Measurements from ENCODE around the gene PPIL6. TPM values are rescaled to one million over a fixed set of nuclear protein-coding genes. Genes with fewer than 3 reads are reported as not detected.
"Not testable (repeated sequence)": the region's sequence is repeated elsewhere in the genome, so short reads cannot be mapped to it uniquely, and the experiment has no call there.

Gene PPIL6
- total RNA-seq, 2 donors from 2014 or later = 3.1 TPM; not detected in 1

DNA sequence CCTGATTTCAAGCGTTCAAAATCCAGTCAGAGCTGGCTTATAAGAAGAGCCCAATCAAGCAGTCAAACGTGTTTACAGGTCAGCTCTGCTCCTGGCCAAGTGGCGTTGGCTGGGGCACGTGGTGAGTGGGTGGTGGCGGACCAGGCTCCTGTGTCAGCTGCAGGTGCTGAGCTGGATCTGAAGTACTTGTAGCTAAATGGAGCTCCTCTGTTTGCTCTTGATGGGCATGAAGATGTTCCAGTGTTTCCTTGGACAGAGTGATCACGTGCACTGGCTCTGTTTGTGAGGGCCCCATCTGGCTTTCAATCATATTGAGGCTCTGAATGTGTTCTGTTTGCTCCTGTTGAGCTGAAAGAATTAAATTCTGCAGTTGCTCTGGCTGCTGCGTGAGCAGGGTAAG, 25.3 kb upstream of the PPIL6 start:
- Histone ChIP-seq H3K27ac (peak overlapping the region in 3 of 4 donors; percentile 30 to 42 (median 38)), H3K27me3 (no peaks in the 10 kb centered on the region), H3K4me1 (peaks cover 11% of the 10 kb centered on the region), H3K9me3 (no peaks in the 10 kb centered on the region), H3K36me3 (replicated peaks in 1 of 2; ENCODE audit: insufficient read depth in 1 of 2, low read depth in 2 of 2) (peaks cover 0 to 2% of the 10 kb centered on the region in 2 donors), H3K4me3 (no peak overlapping the region)
- peak; percentile 45 to 77 (median 64) for DNase-seq
- intact Hi-C loops (cut with DNase I) = no loop called here
- peak; percentile 77 for ATAC-seq
- WGBS, 2 donors = 47 to 49% methylated on average over 7 of the region's 7 CpGs
- TF ChIP-seq, protein P1, sequence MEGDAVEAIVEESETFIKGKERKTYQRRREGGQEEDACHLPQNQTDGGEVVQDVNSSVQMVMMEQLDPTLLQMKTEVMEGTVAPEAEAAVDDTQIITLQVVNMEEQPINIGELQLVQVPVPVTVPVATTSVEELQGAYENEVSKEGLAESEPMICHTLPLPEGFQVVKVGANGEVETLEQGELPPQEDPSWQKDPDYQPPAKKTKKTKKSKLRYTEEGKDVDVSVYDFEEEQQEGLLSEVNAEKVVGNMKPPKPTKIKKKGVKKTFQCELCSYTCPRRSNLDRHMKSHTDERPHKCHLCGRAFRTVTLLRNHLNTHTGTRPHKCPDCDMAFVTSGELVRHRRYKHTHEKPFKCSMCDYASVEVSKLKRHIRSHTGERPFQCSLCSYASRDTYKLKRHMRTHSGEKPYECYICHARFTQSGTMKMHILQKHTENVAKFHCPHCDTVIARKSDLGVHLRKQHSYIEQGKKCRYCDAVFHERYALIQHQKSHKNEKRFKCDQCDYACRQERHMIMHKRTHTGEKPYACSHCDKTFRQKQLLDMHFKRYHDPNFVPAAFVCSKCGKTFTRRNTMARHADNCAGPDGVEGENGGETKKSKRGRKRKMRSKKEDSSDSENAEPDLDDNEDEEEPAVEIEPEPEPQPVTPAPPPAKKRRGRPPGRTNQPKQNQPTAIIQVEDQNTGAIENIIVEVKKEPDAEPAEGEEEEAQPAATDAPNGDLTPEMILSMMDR (IDR thresholded peaks at IDR 0.05) = no peak
- TF ChIP-seq POLR2A (IDR thresholded peaks at IDR 0.05) = no peak

DNA sequence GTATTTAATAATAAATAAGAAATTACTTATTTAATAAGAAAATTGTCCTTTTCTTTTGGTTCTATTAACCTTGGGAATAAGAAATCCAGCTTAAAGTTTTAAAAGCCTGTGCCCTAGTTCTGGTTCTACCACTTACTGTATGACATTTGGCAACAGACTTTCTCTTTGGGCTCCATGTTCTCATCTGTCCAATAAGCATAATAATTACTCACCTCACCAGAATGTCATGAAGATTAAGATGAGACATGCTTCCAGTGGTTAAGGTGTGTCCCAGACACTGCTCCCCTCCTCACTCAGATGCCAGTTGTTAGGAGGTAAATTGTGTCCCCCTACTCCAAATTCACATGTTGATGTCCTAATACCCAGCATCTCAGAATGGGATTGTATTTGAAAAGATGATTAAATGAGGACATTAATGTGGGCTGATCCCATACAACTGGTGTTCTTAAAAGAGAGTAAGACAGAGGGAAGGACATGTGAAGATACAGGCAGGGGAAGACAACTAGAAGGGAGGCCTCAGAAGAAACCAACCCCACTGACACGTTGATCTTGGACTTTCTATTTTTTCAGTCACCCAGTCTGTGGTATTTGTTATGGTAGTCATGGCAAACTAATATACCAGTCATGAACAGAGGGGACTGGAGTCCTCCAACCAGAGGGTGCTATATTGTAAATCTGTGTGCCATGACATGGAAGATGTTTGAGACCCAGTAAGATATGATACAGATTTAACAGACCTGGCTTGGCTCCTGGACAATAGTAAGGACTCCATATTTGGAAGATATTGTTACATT, 21.5 kb upstream of the PPIL6 start:
- Histone ChIP-seq H3K27me3 (no peaks in the 10 kb centered on the region), H3K27ac (no peak overlapping the region), H3K4me1 (peaks cover 11% of the 10 kb centered on the region), H3K9me3 (no peaks in the 10 kb centered on the region), H3K36me3 (replicated peaks in 1 of 2; ENCODE audit: insufficient read depth in 1 of 2, low read depth in 2 of 2) (peaks cover 0 to 2% of the 10 kb centered on the region in 2 donors), H3K4me3 (no peak overlapping the region)
- intact Hi-C loops (cut with DNase I) = no loop called here
- DNase-seq = no peak
- TF ChIP-seq, protein P1 (IDR thresholded peaks at IDR 0.05) = no peak
- no peak for TF ChIP-seq POLR2A (IDR thresholded peaks at IDR 0.05)
- 76 to 78% methylated on average over 1 of the region's 1 CpG for WGBS, 2 donors
- ATAC-seq = no peak

DNA sequence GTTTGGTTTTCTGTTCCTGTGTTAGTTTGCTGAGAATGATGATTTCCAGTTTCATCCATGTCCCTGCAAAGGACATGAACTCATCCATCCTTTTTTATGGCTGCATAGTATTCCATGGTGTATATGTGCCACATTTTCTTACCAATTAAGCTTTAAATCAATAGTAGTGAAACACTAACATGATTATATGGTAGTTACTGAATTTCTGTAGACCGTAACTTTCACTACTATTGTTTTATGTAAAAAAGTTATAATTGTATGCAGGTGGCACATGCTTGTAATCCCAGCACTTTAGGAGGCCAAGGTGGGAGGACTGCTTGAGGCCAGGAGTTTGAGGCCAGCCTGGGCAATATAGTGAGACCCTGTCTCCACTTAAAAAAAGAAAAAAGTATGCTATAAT, 20.8 kb upstream of the PPIL6 start:
- H3K27me3 ChIP-seq; H3K4me3 ChIP-seq; H3K9me3 ChIP-seq; intact Hi-C loops (cut with DNase I); DNase-seq; ATAC-seq; H3K27ac ChIP-seq; H3K36me3 ChIP-seq (replicated peaks in 1 of 2; ENCODE audit: insufficient read depth in 1 of 2, low read depth in 2 of 2): not testable (repeated sequence)
- peaks cover 12% of the 10 kb centered on the region for H3K4me1 ChIP-seq
- WGBS, 2 donors = 100% methylated on average over 1 of the region's 1 CpG

DNA sequence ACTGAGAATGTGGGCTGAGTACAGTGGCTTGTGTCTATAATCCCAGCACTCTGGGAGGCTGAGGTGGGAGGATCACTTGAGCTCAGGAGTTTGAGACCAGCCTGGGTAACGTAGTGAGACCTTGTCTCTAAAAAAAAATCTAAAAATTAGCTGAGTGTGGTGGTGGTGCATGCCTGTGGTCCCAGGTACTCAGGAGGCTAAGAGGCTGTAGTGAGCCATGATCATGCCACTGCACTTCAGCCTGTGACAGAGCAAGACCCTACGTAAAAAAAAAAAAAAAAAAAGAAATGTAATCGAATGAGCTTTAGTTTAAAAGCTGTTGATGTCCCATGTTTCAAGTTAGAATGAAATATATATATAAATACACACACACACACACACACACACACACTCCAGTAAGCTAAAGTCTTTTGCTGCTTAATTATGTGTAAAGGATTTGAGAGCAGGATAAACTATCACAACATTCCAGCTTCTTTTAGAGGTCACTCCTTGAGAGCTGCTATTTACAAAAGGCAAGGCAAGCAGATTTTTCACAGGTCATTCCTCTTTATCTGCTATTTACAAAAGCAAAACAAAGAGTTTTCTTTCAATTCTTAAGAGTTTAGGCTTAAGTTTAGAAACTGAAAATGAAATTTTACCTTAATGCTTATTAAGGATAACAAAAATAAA, 19.9 kb upstream of the PPIL6 start:
- TF ChIP-seq POLR2A (IDR thresholded peaks at IDR 0.05) = no peak
- TF ChIP-seq, protein P1 (IDR thresholded peaks at IDR 0.05) = no peak
- WGBS, 2 donors = 53 to 68% methylated on average over 3 of the region's 3 CpGs

DNA sequence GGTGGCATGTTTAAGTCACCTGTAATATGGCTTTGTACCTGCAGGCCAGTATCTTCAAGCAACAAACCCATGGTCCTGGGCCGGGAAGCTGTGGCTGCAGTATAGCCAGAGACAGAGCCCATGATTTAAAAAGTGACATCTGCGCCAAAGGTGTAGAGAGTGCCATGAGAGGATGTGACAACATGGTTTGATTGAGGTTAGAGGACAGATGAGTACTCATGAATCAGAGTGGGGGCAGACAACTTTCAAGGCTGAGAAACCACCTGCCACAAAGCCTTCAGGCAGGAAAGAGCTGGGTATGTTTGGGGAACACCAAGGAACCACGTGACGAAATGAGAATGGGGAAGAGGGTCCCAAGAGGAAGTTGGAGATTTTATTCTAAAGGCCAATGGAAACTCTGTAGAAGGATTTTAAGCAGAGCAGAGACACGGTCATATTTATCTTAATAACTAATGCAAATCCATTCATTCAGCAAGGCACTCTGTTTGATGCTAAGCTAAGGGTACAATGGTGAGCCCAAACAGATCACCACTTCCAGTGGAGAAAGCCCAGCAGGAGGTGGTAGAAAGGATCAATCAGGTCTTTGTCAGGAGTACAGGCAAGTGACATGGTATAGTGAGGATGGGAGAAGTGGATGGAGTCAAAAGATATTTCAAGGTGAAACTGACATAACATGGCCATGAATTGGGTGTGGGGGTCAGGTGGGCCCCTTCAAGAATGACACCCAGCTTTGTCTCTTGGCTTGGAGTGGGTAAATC, 18.5 kb upstream of the PPIL6 start:
- no peak overlapping the region for H3K4me3 ChIP-seq
- no peak overlapping the region for H3K27ac ChIP-seq
- TF ChIP-seq POLR2A (IDR thresholded peaks at IDR 0.05) = no peak
- TF ChIP-seq, protein P1 (IDR thresholded peaks at IDR 0.05) = no peak
- no peaks in the 10 kb centered on the region for H3K27me3 ChIP-seq
- no peaks in the 10 kb centered on the region for H3K36me3 ChIP-seq (replicated peaks in 1 of 2; ENCODE audit: insufficient read depth in 1 of 2, low read depth in 2 of 2)
- ATAC-seq (no peak), DNase-seq (peak in 1 of 4 donors; percentile 32)
- no peaks in the 10 kb centered on the region for H3K9me3 ChIP-seq
- intact Hi-C loops (cut with DNase I) = no loop called here
- WGBS, 2 donors = 71 to 82% methylated on average over 5 of the region's 5 CpGs
- H3K4me1 ChIP-seq = peaks cover 18% of the 10 kb centered on the region

More for the DNA sequence above, 19.9 kb upstream of the PPIL6 start:
- no peaks in the 10 kb centered on the region for H3K9me3 ChIP-seq
- no peak for DNase-seq
- H3K4me3 ChIP-seq = no peak overlapping the region
- peaks cover 0 to 2% of the 10 kb centered on the region in 2 donors for H3K36me3 ChIP-seq (replicated peaks in 1 of 2; ENCODE audit: insufficient read depth in 1 of 2, low read depth in 2 of 2)
- ATAC-seq = no peak
- no peaks in the 10 kb centered on the region for H3K27me3 ChIP-seq
- H3K4me1 ChIP-seq = peaks cover 9% of the 10 kb centered on the region
- intact Hi-C loops (cut with DNase I) = no loop called here
- no peak overlapping the region for H3K27ac ChIP-seq

Data from body of pancreas (tissue), 4 donors.